ENCODE data around the gene DAB2IP.

DNA sequence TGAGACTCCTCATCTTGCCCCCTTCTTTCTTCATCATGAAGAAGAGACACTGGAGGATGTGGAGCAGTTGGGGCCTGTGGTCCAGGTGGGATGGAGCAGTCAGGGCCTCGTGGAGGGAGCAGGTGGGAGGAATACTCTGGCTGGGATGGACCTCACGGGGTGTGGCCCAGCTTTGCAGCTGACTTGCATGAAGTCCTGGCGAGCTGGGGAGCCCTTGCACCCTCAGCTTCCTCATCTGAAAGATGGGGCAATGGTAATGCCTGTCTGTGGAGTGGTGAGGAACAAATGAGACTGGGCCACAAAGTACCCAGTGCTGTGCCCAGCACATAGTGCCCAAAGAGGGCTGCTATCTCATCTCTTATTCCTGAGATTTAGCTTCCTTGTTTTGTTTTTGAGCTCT, 91.5 kb downstream of the DAB2IP start:
- TF ChIP-seq EZH2 (IDR thresholded peaks at IDR 0.05) (no peak), SRF (IDR thresholded peaks at IDR 0.05; ENCODE audit: low read depth) (no peak), ZNF274 (IDR thresholded peaks at IDR 0.05; ENCODE audit: low read depth, low read length) (no peak), RAD21 (IDR thresholded peaks at IDR 0.05; ENCODE audit: low read depth) (no peak)
- TF ChIP-seq, protein P1, sequence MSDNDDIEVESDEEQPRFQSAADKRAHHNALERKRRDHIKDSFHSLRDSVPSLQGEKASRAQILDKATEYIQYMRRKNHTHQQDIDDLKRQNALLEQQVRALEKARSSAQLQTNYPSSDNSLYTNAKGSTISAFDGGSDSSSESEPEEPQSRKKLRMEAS (IDR thresholded peaks at IDR 0.05) = no peak
- TF ChIP-seq, protein P2, sequence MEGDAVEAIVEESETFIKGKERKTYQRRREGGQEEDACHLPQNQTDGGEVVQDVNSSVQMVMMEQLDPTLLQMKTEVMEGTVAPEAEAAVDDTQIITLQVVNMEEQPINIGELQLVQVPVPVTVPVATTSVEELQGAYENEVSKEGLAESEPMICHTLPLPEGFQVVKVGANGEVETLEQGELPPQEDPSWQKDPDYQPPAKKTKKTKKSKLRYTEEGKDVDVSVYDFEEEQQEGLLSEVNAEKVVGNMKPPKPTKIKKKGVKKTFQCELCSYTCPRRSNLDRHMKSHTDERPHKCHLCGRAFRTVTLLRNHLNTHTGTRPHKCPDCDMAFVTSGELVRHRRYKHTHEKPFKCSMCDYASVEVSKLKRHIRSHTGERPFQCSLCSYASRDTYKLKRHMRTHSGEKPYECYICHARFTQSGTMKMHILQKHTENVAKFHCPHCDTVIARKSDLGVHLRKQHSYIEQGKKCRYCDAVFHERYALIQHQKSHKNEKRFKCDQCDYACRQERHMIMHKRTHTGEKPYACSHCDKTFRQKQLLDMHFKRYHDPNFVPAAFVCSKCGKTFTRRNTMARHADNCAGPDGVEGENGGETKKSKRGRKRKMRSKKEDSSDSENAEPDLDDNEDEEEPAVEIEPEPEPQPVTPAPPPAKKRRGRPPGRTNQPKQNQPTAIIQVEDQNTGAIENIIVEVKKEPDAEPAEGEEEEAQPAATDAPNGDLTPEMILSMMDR (IDR thresholded peaks at IDR 0.05 in 2 of 3, conservative IDR thresholded peaks at IDR 0.05 in 1 of 3; ENCODE audit: borderline replicate concordance in 1 of 3, insufficient read depth in 1 of 3, low read depth in 2 of 3, low read length in 2 of 3) = no peak
- TF ChIP-seq, protein P3, sequence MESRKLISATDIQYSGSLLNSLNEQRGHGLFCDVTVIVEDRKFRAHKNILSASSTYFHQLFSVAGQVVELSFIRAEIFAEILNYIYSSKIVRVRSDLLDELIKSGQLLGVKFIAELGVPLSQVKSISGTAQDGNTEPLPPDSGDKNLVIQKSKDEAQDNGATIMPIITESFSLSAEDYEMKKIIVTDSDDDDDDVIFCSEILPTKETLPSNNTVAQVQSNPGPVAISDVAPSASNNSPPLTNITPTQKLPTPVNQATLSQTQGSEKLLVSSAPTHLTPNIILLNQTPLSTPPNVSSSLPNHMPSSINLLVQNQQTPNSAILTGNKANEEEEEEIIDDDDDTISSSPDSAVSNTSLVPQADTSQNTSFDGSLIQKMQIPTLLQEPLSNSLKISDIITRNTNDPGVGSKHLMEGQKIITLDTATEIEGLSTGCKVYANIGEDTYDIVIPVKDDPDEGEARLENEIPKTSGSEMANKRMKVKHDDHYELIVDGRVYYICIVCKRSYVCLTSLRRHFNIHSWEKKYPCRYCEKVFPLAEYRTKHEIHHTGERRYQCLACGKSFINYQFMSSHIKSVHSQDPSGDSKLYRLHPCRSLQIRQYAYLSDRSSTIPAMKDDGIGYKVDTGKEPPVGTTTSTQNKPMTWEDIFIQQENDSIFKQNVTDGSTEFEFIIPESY (IDR thresholded peaks at IDR 0.05; ENCODE audit: extremely low read depth, insufficient replicate concordance, low read length) = no peak

Measured in HCT116 (cell line).